Spleen (tissue), 11 donors: ENCODE results near the gene SYT3. TPM values are rescaled to one million over a fixed set of nuclear protein-coding genes. Genes with fewer than 3 reads are reported as not detected.

Source experiments
- DNase-seq: peaks from one replicate; pipeline ENCODE4 v3.0.0-alpha.2; 2020
- H3K27ac ChIP-seq, 8 donors: fragments of 200-600 bp; sonication (generic) in 7 of 8; 1 replicate in 4 of 8; 2 replicates in 4 of 8; pipeline versions ENCODE4 v1.5.0 to v1.8.0; 2016 to 2021; ENCODE audit warnings: inconsistent platforms in 4 of 8, mild to moderate bottlenecking in 4 of 8, moderate library complexity in 1 of 8
- H3K27me3 ChIP-seq, 7 donors: fragments of 200-600 bp; sonication (generic) in 6 of 7; replicated peaks in 1 of 7; 1 replicate in 4 of 7; 2 replicates in 3 of 7; pipeline versions ENCODE4 v1.5.0 to v1.8.0; 2016 to 2021; ENCODE audit warnings: inconsistent platforms in 3 of 7, mild to moderate bottlenecking in 1 of 7
- H3K36me3 ChIP-seq, 6 donors: fragments of 200-600 bp; sonication (generic) in 5 of 6; 1 replicate in 4 of 6; 2 replicates in 2 of 6; pipeline versions ENCODE4 v1.5.0 to v1.8.0; 2016 to 2021; ENCODE audit warnings: inconsistent platforms in 2 of 6
- H3K4me1 ChIP-seq, 6 donors: fragments of 200-600 bp; sonication (generic) in 5 of 6; 1 replicate in 3 of 6; 2 replicates in 3 of 6; pipeline versions ENCODE4 v1.5.0 to v1.8.0; 2016 to 2021; ENCODE audit warnings: inconsistent platforms in 3 of 6
- H3K4me3 ChIP-seq, 8 donors: fragments of 200-600 bp; sonication (generic) in 7 of 8; 1 replicate in 4 of 8; 2 replicates in 4 of 8; pipeline versions ENCODE4 v1.5.0 to v1.8.0; 2016 to 2021; ENCODE audit warnings: inconsistent platforms in 4 of 8, mild to moderate bottlenecking in 4 of 8, moderate library complexity in 2 of 8
- H3K9me3 ChIP-seq, 8 donors: fragments of 200-600 bp; sonication (generic) in 7 of 8; 1 replicate in 4 of 8; 2 replicates in 4 of 8; pipeline versions ENCODE4 v1.5.0 to v1.8.0; 2016 to 2021; ENCODE audit warnings: inconsistent platforms in 4 of 8
- CTCF ChIP-seq, 11 experiments: fragments of 200-600 bp in 7 of 11; fragments of 450-650 bp in 4 of 11; sonication (generic) in 4 of 11; IDR thresholded peaks in 8 of 11; conservative IDR thresholded peaks in 3 of 11; 1 replicate in 7 of 11; 2 replicates in 4 of 11; pipeline versions ENCODE4 v1.4.0 to v1.8.0; 2016 to 2021; ENCODE audit warnings: antibody characterized with exemption in 11 of 11, inconsistent platforms in 4 of 11, mild to moderate bottlenecking in 1 of 11
- POLR2A ChIP-seq, 3 donors: fragments of 450-650 bp; IDR thresholded peaks; one replicate each; pipeline ENCODE4 v1.5.1; 2017; ENCODE audit warnings: antibody characterized with exemption in 3 of 3, mild to moderate bottlenecking in 1 of 3
- POLR2AphosphoS5 ChIP-seq, 3 donors: sonication (generic); formaldehyde crosslinking; IDR thresholded peaks; one replicate each; pipeline ENCODE4 v1.5.1; 2017; ENCODE audit warnings: antibody characterized with exemption in 3 of 3
- WGBS, 5 donors: extraction: QIAGEN DNeasy Blood & Tissue Kit in 3 of 5; methylation state at CpG; one replicate each; pipeline versions ENCODE4 v1.1.5 to v1.1.7; 2013 to 2018; 5-methylcytosine and 5-hydroxymethylcytosine counted together
- intact Hi-C: fragments of 100-400 bp; cut with DNase I; formaldehyde crosslinking; loops from one replicate; pipeline ENCODE4 v1.15.0; 2023; ENCODE audit warnings: low total_unique reads
- polyA plus RNA-seq, 3 donors: library from polyadenylated mRNA; stranded (reverse); fragments of 200-250 nt; gene quantifications; one replicate each; pipeline ENCODE4 v1.2.1, GENCODE V29; 2013
- total RNA-seq, 7 donors: library from RNA; depleted of rRNA in 3 of 7; stranded (reverse); fragments of >200 nt in 3 of 7; fragmentation: NEBNext Ultra II Directional in 4 of 7; extraction: Animal tissue kit (Norgen Biotek cat#: 25700) in 4 of 7; gene quantifications; one replicate each; pipeline versions ENCODE4 v1.1.0 to v1.2.1, GENCODE V29; 2016 to 2021
- donor health status: healthy with polysubstance abuse.
- donor health status: DM: no; HTN: no; CAD: no; lungs with moderate emphysema.
- donor health status: DM: no; HTN: no; CAD: no.
- donor health status: Bipolar disorder and iron deficiency.
- donor health status: healthy.
- donor health status: DM: no; HTN: no; CAD: no.
- donor health status: DM: yes; HTN: yes; CAD: no.

SYT3 gene
- total and polyA plus RNA-seq, 10 donors, result 0.02 to 0.51 (median 0.24) TPM; not detected in 4

- peaks cover 0 to 8% (median 0%) of the 10 kb centered on the region in 6 donors for H3K4me1 ChIP-seq
- intact Hi-C loops, result no loop called here
- no peak for DNase-seq
- H3K27ac ChIP-seq, result no peak overlapping the region
- no peaks in the 10 kb centered on the region for H3K36me3 ChIP-seq
- H3K27me3 ChIP-seq, result peaks cover 0 to 78% (median 27%) of the 10 kb centered on the region in 7 donors
- no peak for TF ChIP-seq POLR2A (IDR thresholded peaks at IDR 0.05)
- TF ChIP-seq CTCF (IDR thresholded peaks at IDR 0.05 in 8 of 11, conservative IDR thresholded peaks at IDR 0.05 in 3 of 11), result no peak
- TF ChIP-seq POLR2AphosphoS5 (IDR thresholded peaks at IDR 0.05), result no peak
- H3K4me3 ChIP-seq, result no peak overlapping the region
- 84 to 91% (median 86%) methylated on average over 4 of the region's 4 CpGs for WGBS, 5 donors
- peaks cover 0 to 4% (median 0%) of the 10 kb centered on the region in 8 donors for H3K9me3 ChIP-seq
Observed at GRCh38 chr19:50602935-50603334, 36.7 kb downstream of the SYT3 start.

- peaks cover 0 to 77% (median 23%) of the 10 kb centered on the region in 7 donors for H3K27me3 ChIP-seq
- no peak overlapping the region for H3K27ac ChIP-seq
- TF ChIP-seq CTCF (IDR thresholded peaks at IDR 0.05 in 8 of 11, conservative IDR thresholded peaks at IDR 0.05 in 3 of 11) (no peak), POLR2AphosphoS5 (IDR thresholded peaks at IDR 0.05) (no peak), POLR2A (IDR thresholded peaks at IDR 0.05) (no peak)
- intact Hi-C loops, result no loop called here
- H3K4me3 ChIP-seq, result no peak overlapping the region
- no peaks in the 10 kb centered on the region for H3K36me3 ChIP-seq
- no peak for DNase-seq
- peaks cover 0 to 3% (median 0%) of the 10 kb centered on the region in 8 donors for H3K9me3 ChIP-seq
- 75 to 89% (median 85%) methylated on average over 6 of the region's 6 CpGs for WGBS, 5 donors
- peaks cover 0 to 3% (median 0%) of the 10 kb centered on the region in 6 donors for H3K4me1 ChIP-seq
Observed at GRCh38 chr19:50602496-50602895, 37.2 kb downstream of the SYT3 start.

- Histone ChIP-seq H3K27ac (no peak overlapping the region), H3K27me3 (peaks cover 0 to 75% (median 19%) of the 10 kb centered on the region in 7 donors), H3K4me1 (no peaks in the 10 kb centered on the region), H3K4me3 (no peak overlapping the region), H3K36me3 (no peaks in the 10 kb centered on the region), H3K9me3 (peaks cover 0 to 3% (median 0%) of the 10 kb centered on the region in 8 donors)
- 82 to 88% (median 86%) methylated on average over 5 of the region's 5 CpGs for WGBS, 5 donors
- intact Hi-C loops, result no loop called here
- TF ChIP-seq POLR2AphosphoS5 (IDR thresholded peaks at IDR 0.05), result no peak
- no peak for TF ChIP-seq POLR2A (IDR thresholded peaks at IDR 0.05)
- no peak for TF ChIP-seq CTCF (IDR thresholded peaks at IDR 0.05 in 8 of 11, conservative IDR thresholded peaks at IDR 0.05 in 3 of 11)
- DNase-seq, result no peak
Observed at GRCh38 chr19:50602089-50602422, 37.6 kb downstream of the SYT3 start.

- WGBS, 5 donors, result 66 to 79% (median 68%) methylated on average over 11 of the region's 11 CpGs
- peaks cover 0 to 3% (median 0%) of the 10 kb centered on the region in 8 donors for H3K9me3 ChIP-seq
- TF ChIP-seq POLR2AphosphoS5 (IDR thresholded peaks at IDR 0.05), result no peak
- no peak for TF ChIP-seq CTCF (IDR thresholded peaks at IDR 0.05 in 8 of 11, conservative IDR thresholded peaks at IDR 0.05 in 3 of 11)
- no peak for TF ChIP-seq POLR2A (IDR thresholded peaks at IDR 0.05)
- peaks cover 0 to 75% (median 13%) of the 10 kb centered on the region in 7 donors for H3K27me3 ChIP-seq
- H3K36me3 ChIP-seq, result no peaks in the 10 kb centered on the region
- H3K4me1 ChIP-seq, result no peaks in the 10 kb centered on the region
- peak; percentile 2 for DNase-seq
- no peak overlapping the region for H3K27ac ChIP-seq
- intact Hi-C loops, result no loop called here
- no peak overlapping the region for H3K4me3 ChIP-seq
Observed at GRCh38 chr19:50601407-50602088, 38.1 kb downstream of the SYT3 start.
